Activated CD4-positive, alpha-beta memory T cell treated with anti-CD3 and anti-CD28 coated beads, Interleukin-2, amount 10 ng/mL, durations not matched to agents 7 days and 5 days (primary cell): ENCODE results near the gene TARBP2. TPM values are rescaled to one million over a fixed set of nuclear protein-coding genes. Genes with fewer than 3 reads are reported as not detected.

ENCODE experiments used
- CTCF ChIA-PET: fragments of 350-600 bp; sonication (Branson Sonifier 250); formaldehyde crosslinking; loops from one replicate; lab custom pipeline; 2021; ENCODE audit warnings: antibody characterized with exemption, inconsistent platforms; lab: Charles Lee
- POLR2A ChIA-PET: fragments of 350-600 bp; sonication (Branson Sonifier 250); formaldehyde crosslinking; loops from one replicate; lab custom pipeline; 2021; ENCODE audit warnings: antibody characterized with exemption; lab: Charles Lee
- DNase-seq: peaks from one replicate; pipeline ENCODE4 v3.0.0-alpha.2; 2020
- H3K27ac Mint-ChIP-seq: one replicate; pipeline ENCODE4 v1.8.0; 2021; ENCODE audit warnings: mild to moderate bottlenecking, mixed read lengths
- H3K27me3 Mint-ChIP-seq: one replicate; pipeline ENCODE4 v1.8.0; 2021; ENCODE audit warnings: mixed read lengths
- H3K36me3 Mint-ChIP-seq: one replicate; pipeline ENCODE4 v1.8.0; 2021; ENCODE audit warnings: low read depth, mixed read lengths
- H3K4me1 Mint-ChIP-seq: one replicate; pipeline ENCODE4 v1.8.0; 2021; ENCODE audit warnings: mixed read lengths
- H3K4me3 Mint-ChIP-seq: one replicate; pipeline ENCODE4 v1.8.0; 2021; ENCODE audit warnings: mild to moderate bottlenecking, mixed read lengths
- H3K9me3 Mint-ChIP-seq: one replicate; pipeline ENCODE4 v1.8.0; 2021; ENCODE audit warnings: mixed read lengths
- total RNA-seq, 2 experiments: library from RNA; stranded (reverse); gene quantifications; one replicate each; pipeline ENCODE4 v1.2.3, GENCODE V29; 2021

TARBP2 gene
- total RNA-seq, 2 experiments from 2014 or later: 24.5 to 28.0 TPM

- ChIA-PET CTCF (no interaction called here), POLR2A (interaction anchor here (0.7 to 3.4 kb wide), 6 partner anchors 9 to 92 kb away, joined by 3 to 16 read pairs (median 4); partner anchors contain the start of gene MAP3K12)
- Mint-ChIP-seq H3K9me3 (no peaks in the 10 kb centered on the region), H3K4me1 (no peaks in the 10 kb centered on the region), H3K27ac (no peak overlapping the region), H3K36me3 (peaks cover 46% of the 10 kb centered on the region), H3K4me3 (no peak overlapping the region), H3K27me3 (no peaks in the 10 kb centered on the region)
- no peak for DNase-seq
Observed at GRCh38 chr12:53486736-53487487, 14.2 kb upstream of the TARBP2 start.

- CTCF ChIA-PET: interaction anchor here (0.7 to 3.6 kb wide), 7 partner anchors 10 to 168 kb away, joined by 3 to 11 read pairs (median 3); partner anchors contain the start of genes AAAS, MAP3K12 and TARBP2
- Mint-ChIP-seq H3K36me3 (peaks cover 28% of the 10 kb centered on the region), H3K4me1 (peaks cover 21% of the 10 kb centered on the region), H3K9me3 (no peaks in the 10 kb centered on the region), H3K27me3 (no peaks in the 10 kb centered on the region), H3K27ac (no peak overlapping the region), H3K4me3 (no peak overlapping the region)
- DNase-seq: no peak
- POLR2A ChIA-PET: interaction anchor here (1.6 to 2.3 kb wide), 2 partner anchors 11 to 14 kb away, joined by 4 to 12 read pairs; partner anchors contain the start of genes MAP3K12 and TARBP2
Observed at GRCh38 chr12:53489242-53489864, 11.7 kb upstream of the TARBP2 start.

DNA sequence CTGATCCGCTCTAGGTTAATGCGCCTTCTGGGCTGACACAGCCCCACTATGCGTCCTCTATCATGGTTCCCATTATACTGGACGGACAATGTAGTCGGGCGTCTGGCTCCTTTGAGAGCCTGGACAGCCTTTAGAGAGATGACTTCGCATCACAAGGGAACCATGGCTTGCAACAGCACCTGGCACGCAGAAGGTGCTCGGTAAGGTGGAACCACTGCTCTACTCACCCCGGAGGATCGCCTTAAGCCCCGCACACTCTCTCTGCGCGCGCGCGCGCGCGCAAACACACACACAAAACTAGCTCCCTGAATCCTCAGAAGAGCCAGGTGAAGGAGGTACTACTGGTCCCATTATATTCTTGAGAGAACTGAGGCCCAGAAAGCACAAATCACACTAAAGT, 8.9 kb upstream of the TARBP2 start:
- Mint-ChIP-seq H3K9me3 (no peaks in the 10 kb centered on the region), H3K36me3 (peaks cover 6% of the 10 kb centered on the region), H3K4me1 (peaks cover 30% of the 10 kb centered on the region), H3K4me3 (peak overlapping the region; percentile 63), H3K27me3 (no peaks in the 10 kb centered on the region), H3K27ac (peak overlapping the region; percentile 36)
- CTCF ChIA-PET: interaction anchor here (1.2 to 2.9 kb wide), 5 partner anchors 9 to 140 kb away, joined by 3 to 11 read pairs (median 5); partner anchors contain the start of gene TARBP2
- DNase-seq: no peak
- POLR2A ChIA-PET: interaction anchor here (0.9 to 5.6 kb wide), 6 partner anchors 8 to 168 kb away, joined by 3 to 34 read pairs (median 3); partner anchors contain the start of gene MAP3K12

- ChIA-PET CTCF (interaction anchor here (0.6 to 2.9 kb wide), 9 partner anchors 8 to 172 kb away, joined by 3 to 11 read pairs (median 4); partner anchors contain the start of genes NPFF and TARBP2), POLR2A (interaction anchor here (0.9 to 5.6 kb wide), 10 partner anchors 10 to 224 kb away, joined by 3 to 34 read pairs (median 4); partner anchors contain the start of gene SP1)
- H3K4me1 Mint-ChIP-seq: peaks cover 38% of the 10 kb centered on the region
- H3K9me3 Mint-ChIP-seq: no peaks in the 10 kb centered on the region
- peak overlapping the region; percentile 91 for H3K4me3 Mint-ChIP-seq
- H3K36me3 Mint-ChIP-seq: no peaks in the 10 kb centered on the region
- peak; percentile 88 for DNase-seq
- peak overlapping the region; percentile 63 for H3K27ac Mint-ChIP-seq
- H3K27me3 Mint-ChIP-seq: no peaks in the 10 kb centered on the region
Observed at GRCh38 chr12:53492830-53493609, 8.1 kb upstream of the TARBP2 start.

GRCh38 chr12:53493610-53494391, 7.3 kb upstream of the TARBP2 start:
- ChIA-PET CTCF (interaction anchor here (0.6 to 2.1 kb wide), 7 partner anchors 15 to 173 kb away, joined by 3 to 10 read pairs (median 4); partner anchors contain the start of gene NPFF), POLR2A (interaction anchor here (0.9 to 5.6 kb wide), 8 partner anchors 11 to 225 kb away, joined by 3 to 34 read pairs (median 4); partner anchors contain the start of gene SP1)
- peaks cover 45% of the 10 kb centered on the region for H3K4me1 Mint-ChIP-seq
- H3K36me3 Mint-ChIP-seq: no peaks in the 10 kb centered on the region
- DNase-seq: no peak
- H3K4me3 Mint-ChIP-seq: peak overlapping the region; percentile 91
- H3K27ac Mint-ChIP-seq: peak overlapping the region; percentile 63
- H3K27me3 Mint-ChIP-seq: no peaks in the 10 kb centered on the region
- no peaks in the 10 kb centered on the region for H3K9me3 Mint-ChIP-seq

- ChIA-PET CTCF (interaction anchor here (5.1 kb wide), 1 partner anchor 14 kb away, joined by 47 read pairs; no protein-coding TSS in a partner anchor), POLR2A (no interaction called here)
- Mint-ChIP-seq H3K4me3 (no peak overlapping the region), H3K9me3 (no peaks in the 10 kb centered on the region), H3K4me1 (peaks cover 55% of the 10 kb centered on the region), H3K36me3 (no peaks in the 10 kb centered on the region), H3K27ac (no peak overlapping the region), H3K27me3 (no peaks in the 10 kb centered on the region)
- no peak for DNase-seq
Observed at GRCh38 chr12:53495903-53496751, 5.0 kb upstream of the TARBP2 start.

DNA sequence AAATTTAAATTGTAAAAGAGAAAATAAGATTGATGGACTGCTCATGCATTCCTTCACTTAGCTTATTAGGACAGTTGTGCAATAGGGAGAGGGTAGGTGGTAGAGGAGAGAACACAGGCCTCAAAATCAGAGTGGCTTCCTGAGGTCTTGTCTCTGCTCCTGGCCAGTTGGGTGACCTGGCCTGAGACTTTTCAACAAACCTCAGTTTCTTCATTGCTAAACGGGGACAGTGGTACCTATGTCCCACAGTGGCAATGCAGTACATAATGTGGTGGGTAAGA, 4.4 kb upstream of the TARBP2 start:
- ChIA-PET CTCF (interaction anchor here (5.1 kb wide), 1 partner anchor 14 kb away, joined by 47 read pairs; no protein-coding TSS in a partner anchor), POLR2A (no interaction called here)
- DNase-seq: no peak
- no peaks in the 10 kb centered on the region for H3K9me3 Mint-ChIP-seq
- H3K36me3 Mint-ChIP-seq: no peaks in the 10 kb centered on the region
- no peak overlapping the region for H3K4me3 Mint-ChIP-seq
- no peaks in the 10 kb centered on the region for H3K27me3 Mint-ChIP-seq
- H3K4me1 Mint-ChIP-seq: peaks cover 58% of the 10 kb centered on the region
- H3K27ac Mint-ChIP-seq: no peak overlapping the region

- POLR2A ChIA-PET: interaction anchor here (0.7 kb wide), 1 partner anchor 16 kb away, joined by 3 read pairs; no protein-coding TSS in a partner anchor
- Mint-ChIP-seq H3K4me1 (peaks cover 59% of the 10 kb centered on the region), H3K9me3 (no peaks in the 10 kb centered on the region), H3K36me3 (no peaks in the 10 kb centered on the region), H3K27ac (no peak overlapping the region), H3K27me3 (no peaks in the 10 kb centered on the region), H3K4me3 (peak overlapping the region; percentile 80)
- CTCF ChIA-PET: interaction anchor here (2.1 to 5.1 kb wide), 2 partner anchors 13 to 21 kb away, joined by 6 to 47 read pairs; no protein-coding TSS in a partner anchor
- no peak for DNase-seq
Observed at GRCh38 chr12:53497461-53497860, 3.6 kb upstream of the TARBP2 start.

DNA sequence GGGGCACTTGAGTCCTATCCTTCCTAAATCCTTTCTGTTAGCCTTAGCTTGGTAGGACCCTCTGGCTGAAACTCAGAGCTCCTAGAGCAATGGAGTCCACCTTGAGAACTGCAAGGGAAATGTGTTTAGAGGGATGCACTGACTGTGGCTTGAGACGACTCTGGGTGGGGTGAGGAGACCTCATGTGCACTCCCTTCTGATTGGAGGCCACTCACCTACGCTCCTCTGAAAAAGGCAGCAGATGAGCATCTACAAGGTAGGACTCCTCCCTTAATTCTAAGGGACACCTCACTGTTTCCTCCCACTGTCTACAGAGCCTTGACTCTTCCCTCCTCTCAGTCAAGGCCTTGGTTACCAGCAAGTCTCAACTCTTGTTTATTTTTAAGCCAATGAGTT, 2.9 kb upstream of the TARBP2 start:
- no peaks in the 10 kb centered on the region for H3K27me3 Mint-ChIP-seq
- no peaks in the 10 kb centered on the region for H3K36me3 Mint-ChIP-seq
- DNase-seq: no peak
- peak overlapping the region; percentile 80 for H3K4me3 Mint-ChIP-seq
- H3K27ac Mint-ChIP-seq: peak overlapping the region; percentile 65
- no peaks in the 10 kb centered on the region for H3K9me3 Mint-ChIP-seq
- ChIA-PET POLR2A (interaction anchor here (0.7 kb wide), 1 partner anchor 17 kb away, joined by 3 read pairs; no protein-coding TSS in a partner anchor), CTCF (interaction anchor here (0.6 to 5.1 kb wide), 3 partner anchors 12 to 289 kb away, joined by 4 to 47 read pairs (median 6); no protein-coding TSS in a partner anchor)
- peaks cover 58% of the 10 kb centered on the region for H3K4me1 Mint-ChIP-seq

- Mint-ChIP-seq H3K27me3 (no peaks in the 10 kb centered on the region), H3K9me3 (no peaks in the 10 kb centered on the region), H3K4me1 (peaks cover 47% of the 10 kb centered on the region), H3K27ac (peak within 1 kb of the TSS; percentile 97), H3K4me3 (peak within 1 kb of the TSS; percentile 80), H3K36me3 (no peaks in the 10 kb centered on the region)
- POLR2A ChIA-PET: interaction anchor here (0.6 to 4.2 kb wide), 13 partner anchors 8 to 204 kb away, joined by 3 to 44 read pairs (median 12); partner anchors contain the start of genes AAAS, ATP5MC2, MYG1 and PFDN5
- DNase-seq: peak; percentile 72
- CTCF ChIA-PET: interaction anchor here (1.3 to 5.1 kb wide), 6 partner anchors 10 to 176 kb away, joined by 3 to 47 read pairs (median 8); partner anchors contain the start of gene SP1
Observed at GRCh38 chr12:53499266-53500141, 1.6 kb upstream of the TARBP2 start, which contains the start of gene MAP3K12. MAP3K12 (minus strand) TSS chr12:53499458; CDS start chr12:53487391, 12,067 bp downstream.
